Fibroblast of villous mesenchyme (primary cell): ENCODE measurements around the gene SCN1A. TPM values are rescaled to one million over a fixed set of nuclear protein-coding genes. Genes with fewer than 3 reads are reported as not detected.

Experiments used
- DNase-seq: peaks from one replicate; pipeline ENCODE4 v3.0.0-alpha.2; 2010; ENCODE audit warnings: low read depth
- H3K4me3 ChIP-seq: 2 replicates; pipeline ENCODE4 v1.5.1; 2011; ENCODE audit warnings: low read depth, mild to moderate bottlenecking, low read length
- small RNA-seq: library from RNA; depleted of rRNA; stranded (forward); fragments of <200 nt; gene quantifications from one replicate; pipeline ENCODE3, GENCODE V24; 2012
- total RNA-seq: library from RNA; depleted of rRNA; stranded (reverse); fragments of >200 nt; gene quantifications from 2 replicates; pipeline ENCODE4 v1.2.3, GENCODE V29; 2012
- TF ChIP-seq, protein P1 (sequence below): IDR thresholded peaks from 2 replicates; pipeline ENCODE4 v1.5.1; 2012; ENCODE audit warnings: low read depth, mild to moderate bottlenecking, low read length; ENCODE audit not compliant: insufficient read depth

SCN1A gene
- total RNA-seq, 1 donor, result not detected

DNA sequence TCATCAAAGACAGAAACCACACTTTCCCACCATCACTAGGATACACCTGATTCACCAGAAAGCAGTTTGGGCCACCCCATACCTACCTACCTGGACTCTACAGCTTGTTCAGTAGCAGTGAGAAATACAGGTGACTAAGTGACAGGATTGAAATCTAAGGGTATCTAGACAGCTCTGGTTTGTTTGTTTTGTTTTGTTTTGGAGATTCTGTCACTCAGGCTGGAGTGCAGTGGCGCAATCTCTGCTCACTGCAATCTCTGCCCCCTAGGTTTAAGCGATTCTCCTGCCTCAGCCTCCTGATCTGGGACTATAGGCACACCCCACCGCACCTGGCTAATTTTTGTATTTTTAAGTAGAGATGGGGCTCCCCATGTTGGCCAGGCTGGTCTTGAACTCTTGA is 177.4 kb downstream of the SCN1A start:
- DNase-seq, result no peak
- TF ChIP-seq, protein P1, sequence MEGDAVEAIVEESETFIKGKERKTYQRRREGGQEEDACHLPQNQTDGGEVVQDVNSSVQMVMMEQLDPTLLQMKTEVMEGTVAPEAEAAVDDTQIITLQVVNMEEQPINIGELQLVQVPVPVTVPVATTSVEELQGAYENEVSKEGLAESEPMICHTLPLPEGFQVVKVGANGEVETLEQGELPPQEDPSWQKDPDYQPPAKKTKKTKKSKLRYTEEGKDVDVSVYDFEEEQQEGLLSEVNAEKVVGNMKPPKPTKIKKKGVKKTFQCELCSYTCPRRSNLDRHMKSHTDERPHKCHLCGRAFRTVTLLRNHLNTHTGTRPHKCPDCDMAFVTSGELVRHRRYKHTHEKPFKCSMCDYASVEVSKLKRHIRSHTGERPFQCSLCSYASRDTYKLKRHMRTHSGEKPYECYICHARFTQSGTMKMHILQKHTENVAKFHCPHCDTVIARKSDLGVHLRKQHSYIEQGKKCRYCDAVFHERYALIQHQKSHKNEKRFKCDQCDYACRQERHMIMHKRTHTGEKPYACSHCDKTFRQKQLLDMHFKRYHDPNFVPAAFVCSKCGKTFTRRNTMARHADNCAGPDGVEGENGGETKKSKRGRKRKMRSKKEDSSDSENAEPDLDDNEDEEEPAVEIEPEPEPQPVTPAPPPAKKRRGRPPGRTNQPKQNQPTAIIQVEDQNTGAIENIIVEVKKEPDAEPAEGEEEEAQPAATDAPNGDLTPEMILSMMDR, result no peak
- no peak overlapping the region for H3K4me3 ChIP-seq

DNA sequence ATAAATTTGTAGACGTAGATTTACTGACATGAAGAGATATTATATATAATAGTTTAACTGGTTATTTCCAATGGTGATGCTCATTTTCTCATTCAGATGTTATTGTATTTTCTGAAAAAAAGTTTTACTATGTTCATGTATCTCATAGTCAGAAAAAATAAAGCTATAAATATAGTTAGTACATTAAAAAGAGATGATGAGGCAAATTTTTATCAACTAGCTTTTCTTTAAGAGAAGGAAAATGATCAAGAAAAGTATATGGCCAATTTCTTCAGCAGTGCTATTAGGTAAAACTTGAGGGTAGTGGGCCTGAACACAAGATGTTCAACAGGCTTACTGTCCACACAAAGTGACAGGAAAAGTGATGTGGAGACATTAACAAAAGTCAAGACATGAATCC is 186.0 kb downstream of the SCN1A start:
- no peak for DNase-seq
- TF ChIP-seq, protein P1, result no peak
- H3K4me3 ChIP-seq, result no peak overlapping the region

DNA sequence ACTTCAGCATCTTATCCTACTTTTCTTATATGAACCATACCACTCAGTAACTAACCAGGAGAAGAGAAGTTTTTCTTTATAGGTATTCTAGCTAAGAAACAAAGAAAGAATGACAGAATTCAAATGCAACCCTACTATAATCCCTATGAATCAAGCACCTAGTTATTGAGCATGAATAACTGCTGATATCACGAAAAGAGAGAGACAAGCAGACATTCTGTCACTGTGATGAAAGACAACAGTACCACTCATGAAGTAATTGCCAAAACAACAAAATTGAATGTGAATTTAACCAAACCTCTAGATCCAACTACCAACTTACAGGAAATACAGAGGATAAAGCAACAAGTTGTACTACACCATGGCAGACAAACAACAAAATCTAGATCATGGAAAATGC is 189.6 kb downstream of the SCN1A start:
- no peak for DNase-seq
- TF ChIP-seq, protein P1, result no peak
- no peak overlapping the region for H3K4me3 ChIP-seq

Small RNA genes within 50 kb of the gene (small RNA-seq; reads per million reads assigned to genes)
- gene RF00019, result not detected

Other genes with a start within 250 kb of the SCN1A start
- 25.4 and 34.5 TPM in 2 replicates for gene TTC21B, start 174.2 kb downstream of the SCN1A start, total RNA-seq
- 43.5 and 72.1 TPM in 2 replicates for gene SCN9A, start 247.9 kb upstream of the SCN1A start, total RNA-seq